CD4-positive, alpha-beta T cell (primary cell): ENCODE data around the gene RIIAD1. TPM values are rescaled to one million over a fixed set of nuclear protein-coding genes. Genes with fewer than 3 reads are reported as not detected.

Source experiments
- ATAC-seq: fragments of 200-7000 bp; cut with Tn5 transposase; one replicate; pipeline ENCODE4 v1.10.0; 2022; ENCODE audit warnings: mild to moderate bottlenecking; ENCODE audit not compliant: poor library complexity
- CTCF ChIA-PET: fragments of 350-600 bp; sonication (Branson Sonifier 250); formaldehyde crosslinking; loops from one replicate; lab custom pipeline; 2021; ENCODE audit warnings: antibody characterized with exemption, inconsistent platforms; lab: Charles Lee
- POLR2A ChIA-PET: fragments of 350-600 bp; sonication (Branson Sonifier 250); formaldehyde crosslinking; loops from one replicate; lab custom pipeline; 2021; ENCODE audit warnings: antibody characterized with exemption, inconsistent platforms; lab: Charles Lee
- DNase-seq, 14 experiments: peaks; one replicate each; pipeline ENCODE4 v3.0.0-alpha.2; 2013 to 2020; ENCODE audit warnings: mixed read lengths in 2 of 14
- H3K27ac ChIP-seq, 2 donors: one replicate each; pipeline versions ENCODE4 v1.5.1 to v1.7.0; 2013; ENCODE audit warnings: low read length in 2 of 2, low read depth in 1 of 2, mild to moderate bottlenecking in 1 of 2
- H3K27me3 ChIP-seq, 2 experiments: 1 replicate in 1 of 2; 2 replicates in 1 of 2; pipeline versions ENCODE4 v1.6.1 to v1.7.0; 2013; ENCODE audit warnings: low read length in 2 of 2, control low read depth in 1 of 2, mild to moderate bottlenecking in 1 of 2, moderate library complexity in 1 of 2; ENCODE audit not compliant: insufficient read depth in 2 of 2, control insufficient read depth in 1 of 2
- H3K36me3 ChIP-seq: one replicate; pipeline ENCODE4 v1.6.1; 2013; ENCODE audit warnings: low read length, control low read depth; ENCODE audit not compliant: insufficient read depth
- H3K4me1 ChIP-seq: one replicate; pipeline ENCODE4 v1.6.1; 2013; ENCODE audit warnings: low read length, control low read depth; ENCODE audit not compliant: insufficient read depth
- H3K4me3 ChIP-seq: one replicate; pipeline ENCODE4 v1.5.1; 2013; ENCODE audit warnings: mild to moderate bottlenecking, low read length, moderate library complexity
- H3K9me3 ChIP-seq, 2 experiments: 1 replicate in 1 of 2; 2 replicates in 1 of 2; pipeline versions ENCODE4 v1.6.1 to v1.7.0; 2013; ENCODE audit warnings: low read length in 2 of 2, mild to moderate bottlenecking in 2 of 2, control low read depth in 1 of 2, moderate library complexity in 1 of 2; ENCODE audit not compliant: control insufficient read depth in 1 of 2, insufficient read depth in 1 of 2
- H3K27ac Mint-ChIP-seq: one replicate; pipeline ENCODE4 v1.8.0; 2020; ENCODE audit warnings: mixed read lengths
- H3K27me3 Mint-ChIP-seq: one replicate; pipeline ENCODE4 v1.8.0; 2021; ENCODE audit warnings: mixed read lengths
- H3K36me3 Mint-ChIP-seq: one replicate; pipeline ENCODE4 v1.8.0; 2021; ENCODE audit warnings: low read depth, mixed read lengths
- H3K4me1 Mint-ChIP-seq: one replicate; pipeline ENCODE4 v1.8.0; 2021; ENCODE audit warnings: low read depth, mixed read lengths
- H3K4me3 Mint-ChIP-seq: one replicate; pipeline ENCODE4 v1.8.0; 2020; ENCODE audit warnings: mild to moderate bottlenecking, mixed read lengths
- H3K9me3 Mint-ChIP-seq: one replicate; pipeline ENCODE4 v1.8.0; 2020; ENCODE audit warnings: mixed read lengths
- CTCF ChIP-seq: fragments of 200-600 bp; IDR thresholded peaks from one replicate; pipeline ENCODE4 v1.8.0; 2022; ENCODE audit warnings: antibody characterized with exemption, mild to moderate bottlenecking
- intact Hi-C, 2 experiments: fragments of 100-400 bp; cut with DNase I in 1 of 2; cut with micrococcal nuclease in 1 of 2; formaldehyde crosslinking; loops; one replicate each; pipeline versions ENCODE4 v1.15.1 to v1.9.0; 2023 to 2025; cut with DNase I, micrococcal nuclease
- total RNA-seq, 174 experiments: library from RNA in 2 of 174; stranded (reverse) in 2 of 174; gene quantifications; one replicate each; pipeline ENCODE4 v1.2.3 and lab custom pipeline; 2021 to 2026

The RIIAD1 gene
- total RNA-seq, 2 experiments from 2014 or later, result not detected

DNA sequence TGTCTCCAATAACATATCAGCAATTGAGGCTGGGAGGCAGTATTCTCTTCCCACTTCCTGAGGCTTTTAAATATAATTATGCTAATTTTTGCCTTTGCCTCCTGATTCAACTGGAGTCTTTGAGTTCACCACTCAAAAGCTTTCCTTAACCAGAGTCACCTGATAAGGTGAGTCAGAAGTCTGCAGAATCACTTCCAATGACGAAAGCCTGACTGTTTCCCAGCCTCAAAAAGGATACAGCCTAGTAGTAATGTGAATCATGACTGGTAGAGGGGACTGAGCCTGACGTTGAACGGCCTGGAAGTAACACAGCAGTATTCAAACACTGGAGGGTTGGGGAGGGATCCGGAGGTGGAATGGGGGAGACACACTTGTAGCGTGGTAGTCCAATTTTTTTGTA lies 52.4 kb downstream of the RIIAD1 start:
- Mint-ChIP-seq H3K9me3 (no peaks in the 10 kb centered on the region), H3K4me3 (no peak overlapping the region), H3K36me3 (peaks cover 50% of the 10 kb centered on the region), H3K27me3 (no peaks in the 10 kb centered on the region), H3K4me1 (no peaks in the 10 kb centered on the region), H3K27ac (no peak overlapping the region)
- ATAC-seq, result no peak
- H3K27me3 ChIP-seq, result no peaks in the 10 kb centered on the region
- TF ChIP-seq CTCF, result no peak
- no peak overlapping the region for H3K4me3 ChIP-seq
- intact Hi-C loops, result no loop called here
- no peaks in the 10 kb centered on the region for H3K4me1 ChIP-seq
- no peak for DNase-seq
- POLR2A ChIA-PET, result no interaction called here
- no peak overlapping the region for H3K27ac ChIP-seq
- CTCF ChIA-PET, result no interaction called here
- no peaks in the 10 kb centered on the region for H3K9me3 ChIP-seq
- peaks cover 50% of the 10 kb centered on the region for H3K36me3 ChIP-seq

GRCh38 chr1:151774256-151774922 lies 53.1 kb downstream of the RIIAD1 start:
- no peak overlapping the region for H3K4me3 ChIP-seq
- no peak overlapping the region for H3K27ac ChIP-seq
- no peak for TF ChIP-seq CTCF
- intact Hi-C loops, result no loop called here
- H3K36me3 ChIP-seq, result peaks cover 57% of the 10 kb centered on the region
- no peaks in the 10 kb centered on the region for H3K27me3 ChIP-seq
- Mint-ChIP-seq H3K36me3 (peaks cover 56% of the 10 kb centered on the region), H3K27ac (no peak overlapping the region), H3K4me3 (no peak overlapping the region), H3K4me1 (no peaks in the 10 kb centered on the region), H3K27me3 (no peaks in the 10 kb centered on the region), H3K9me3 (no peaks in the 10 kb centered on the region)
- H3K4me1 ChIP-seq, result no peaks in the 10 kb centered on the region
- no peak for DNase-seq
- POLR2A ChIA-PET, result no interaction called here
- CTCF ChIA-PET, result no interaction called here
- ATAC-seq, result no peak
- H3K9me3 ChIP-seq, result no peaks in the 10 kb centered on the region

- ChIA-PET POLR2A (no interaction called here), CTCF (interaction anchor here (1.3 kb wide), 1 partner anchor 14 kb away, joined by 3 read pairs; the partner anchor contains the start of gene TDRKH)
- H3K4me3 Mint-ChIP-seq, result no peak overlapping the region
- Histone ChIP-seq H3K36me3 (peaks cover 69% of the 10 kb centered on the region), H3K27ac (no peak overlapping the region), H3K9me3 (no peaks in the 10 kb centered on the region), H3K27me3 (no peaks in the 10 kb centered on the region), H3K4me3 (no peak overlapping the region), H3K4me1 (no peaks in the 10 kb centered on the region)
- no peaks in the 10 kb centered on the region for H3K27me3 Mint-ChIP-seq
- H3K9me3 Mint-ChIP-seq, result no peaks in the 10 kb centered on the region
- no peak for TF ChIP-seq CTCF
- no peaks in the 10 kb centered on the region for H3K4me1 Mint-ChIP-seq
- no peak overlapping the region for H3K27ac Mint-ChIP-seq
- peaks cover 67% of the 10 kb centered on the region for H3K36me3 Mint-ChIP-seq
- ATAC-seq, result no peak
- intact Hi-C loops, result no loop called here
- no peak for DNase-seq
Observed at GRCh38 chr1:151775894-151776664, 54.8 kb downstream of the RIIAD1 start.
